Mucosa of rectum (tissue), 2 donors: ENCODE results near the gene TRPM8.
"Not testable (repeated sequence)": the region's sequence is repeated elsewhere in the genome, so short reads cannot be mapped to it uniquely, and the experiment has no call there.

Experiments
- H3K27ac ChIP-seq, 2 donors: one replicate each; pipeline ENCODE4 v1.7.0; 2013; ENCODE audit warnings: inconsistent platforms in 2 of 2, low read depth in 2 of 2, low read length in 2 of 2
- H3K27me3 ChIP-seq, 2 donors: one replicate each; pipeline ENCODE4 v1.7.0; 2013; ENCODE audit warnings: low read length in 2 of 2; ENCODE audit not compliant: control insufficient read depth in 2 of 2, insufficient read depth in 2 of 2
- H3K36me3 ChIP-seq, 2 donors: one replicate each; pipeline ENCODE4 v1.7.0; 2013; ENCODE audit warnings: low read length in 2 of 2; ENCODE audit not compliant: control insufficient read depth in 2 of 2, insufficient read depth in 2 of 2
- H3K4me1 ChIP-seq, 2 donors: one replicate each; pipeline ENCODE4 v1.7.0; 2013; ENCODE audit warnings: low read length in 2 of 2, mild to moderate bottlenecking in 1 of 2; ENCODE audit not compliant: control insufficient read depth in 2 of 2, insufficient read depth in 2 of 2
- H3K4me3 ChIP-seq, 2 donors: one replicate each; pipeline ENCODE4 v1.7.0; 2013; ENCODE audit warnings: low read length in 2 of 2
- H3K9ac ChIP-seq, 2 donors: one replicate each; pipeline ENCODE4 v1.7.0; 2013; ENCODE audit warnings: low read length in 2 of 2, low read depth in 1 of 2, mild to moderate bottlenecking in 1 of 2
- H3K9me3 ChIP-seq, 2 donors: one replicate each; pipeline ENCODE4 v1.7.0; 2013; ENCODE audit warnings: low read length in 2 of 2; ENCODE audit not compliant: control insufficient read depth in 2 of 2
- donor health status: healthy.
- donor health status: Normal muscosa, but diverticular disease.

The TRPM8 gene

DNA sequence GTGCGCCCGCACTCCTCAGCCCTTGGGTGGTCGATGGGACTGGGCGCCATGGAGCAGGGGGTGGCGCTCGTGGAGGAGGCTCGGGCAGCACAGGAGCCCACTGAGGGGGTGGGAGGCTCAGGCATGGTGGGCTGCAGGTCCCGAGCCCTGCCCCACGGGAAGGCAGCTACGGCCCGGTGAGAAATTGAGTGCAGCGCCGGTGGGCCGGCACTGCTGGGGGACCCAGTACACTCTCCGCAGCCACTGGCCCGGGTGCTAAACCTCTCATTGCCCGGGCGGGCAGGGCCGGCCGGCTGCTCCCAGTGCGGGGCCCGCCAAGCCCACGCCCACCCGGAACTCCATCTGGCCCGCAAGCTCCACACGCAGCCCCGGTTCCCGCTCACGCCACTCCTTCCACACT is 55.3 kb downstream of the TRPM8 start:
- not testable (repeated sequence) for H3K9ac ChIP-seq, H3K4me1 ChIP-seq, H3K4me3 ChIP-seq, H3K27ac ChIP-seq, H3K9me3 ChIP-seq, H3K36me3 ChIP-seq, H3K27me3 ChIP-seq

GRCh38 chr2:233972941-233973575 is 55.9 kb downstream of the TRPM8 start:
- Histone ChIP-seq H3K4me1 (no peaks in the 10 kb centered on the region), H3K9me3 (no peaks in the 10 kb centered on the region), H3K36me3 (no peaks in the 10 kb centered on the region), H3K27ac (no peak overlapping the region), H3K4me3 (no peak overlapping the region), H3K27me3 (peaks cover 2% of the 10 kb centered on the region in 2 donors), H3K9ac (no peak overlapping the region)

- H3K4me1 ChIP-seq = no peaks in the 10 kb centered on the region
- no peak overlapping the region for H3K9ac ChIP-seq
- H3K4me3 ChIP-seq = no peak overlapping the region
- peaks cover 2% of the 10 kb centered on the region in 2 donors for H3K27me3 ChIP-seq
- H3K36me3 ChIP-seq = no peaks in the 10 kb centered on the region
- H3K9me3 ChIP-seq = no peaks in the 10 kb centered on the region
- H3K27ac ChIP-seq = no peak overlapping the region
These were observed 56.6 kb downstream of the TRPM8 start for GRCh38 chr2:233973786-233974185.

GRCh38 chr2:233974530-233975071 is 57.4 kb downstream of the TRPM8 start:
- no peaks in the 10 kb centered on the region for H3K36me3 ChIP-seq
- H3K4me3 ChIP-seq = no peak overlapping the region
- no peak overlapping the region for H3K9ac ChIP-seq
- no peaks in the 10 kb centered on the region for H3K4me1 ChIP-seq
- no peak overlapping the region for H3K27ac ChIP-seq
- H3K9me3 ChIP-seq = no peaks in the 10 kb centered on the region
- peaks cover 0 to 2% of the 10 kb centered on the region in 2 donors for H3K27me3 ChIP-seq

- H3K36me3 ChIP-seq = no peaks in the 10 kb centered on the region
- H3K9ac ChIP-seq = no peak overlapping the region
- H3K9me3 ChIP-seq = no peaks in the 10 kb centered on the region
- peaks cover 0 to 2% of the 10 kb centered on the region in 2 donors for H3K27me3 ChIP-seq
- H3K4me3 ChIP-seq = no peak overlapping the region
- no peak overlapping the region for H3K27ac ChIP-seq
- no peaks in the 10 kb centered on the region for H3K4me1 ChIP-seq
These were observed 58.9 kb downstream of the TRPM8 start for GRCh38 chr2:233976087-233976486.

DNA sequence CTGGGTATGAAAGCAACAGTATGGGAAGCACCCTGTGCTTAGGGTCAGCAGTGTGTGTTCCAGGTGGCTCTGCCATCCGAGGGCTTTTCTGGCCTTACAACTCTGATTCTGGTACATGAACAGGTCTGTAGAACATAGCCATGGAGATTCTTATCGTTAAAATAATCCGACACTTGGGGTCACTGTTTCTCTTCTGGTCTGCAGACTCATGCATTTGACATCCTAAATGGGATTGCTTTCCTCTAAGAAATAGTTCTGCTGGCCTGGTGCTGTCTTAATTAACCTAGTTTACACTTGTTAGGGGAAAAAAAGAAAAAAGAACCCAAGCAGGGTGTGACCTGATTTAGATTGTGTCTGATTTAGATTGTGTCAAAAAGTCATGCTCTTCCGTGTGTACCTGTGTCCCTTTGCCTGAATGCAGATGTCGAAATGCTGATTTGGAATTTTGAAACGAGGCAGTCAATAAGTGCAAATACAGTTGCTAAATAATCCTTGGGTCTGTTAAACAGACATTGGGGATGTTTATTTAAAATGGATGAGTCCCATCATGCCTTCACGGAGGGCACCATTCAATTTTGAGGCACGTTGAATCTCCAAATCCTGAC is 59.6 kb downstream of the TRPM8 start:
- Histone ChIP-seq H3K9me3 (no peaks in the 10 kb centered on the region), H3K27me3 (peaks cover 0 to 2% of the 10 kb centered on the region in 2 donors), H3K9ac (no peak overlapping the region), H3K36me3 (no peaks in the 10 kb centered on the region), H3K4me3 (no peak overlapping the region), H3K4me1 (no peaks in the 10 kb centered on the region), H3K27ac (no peak overlapping the region)

GRCh38 chr2:233977296-233977837 is 60.2 kb downstream of the TRPM8 start:
- no peaks in the 10 kb centered on the region for H3K36me3 ChIP-seq
- H3K27me3 ChIP-seq = peaks cover 0 to 2% of the 10 kb centered on the region in 2 donors
- no peaks in the 10 kb centered on the region for H3K4me1 ChIP-seq
- H3K9me3 ChIP-seq = no peaks in the 10 kb centered on the region
- H3K4me3 ChIP-seq = no peak overlapping the region
- H3K9ac ChIP-seq = no peak overlapping the region
- H3K27ac ChIP-seq = no peak overlapping the region

- Histone ChIP-seq H3K9ac (no peak overlapping the region), H3K27ac (no peak overlapping the region)
These were observed 62.6 kb downstream of the TRPM8 start for GRCh38 chr2:233979748-233980147.

GRCh38 chr2:233980955-233981561 is 63.9 kb downstream of the TRPM8 start:
- no peaks in the 10 kb centered on the region for H3K36me3 ChIP-seq
- no peak overlapping the region for H3K27ac ChIP-seq
- H3K27me3 ChIP-seq = peaks cover 0 to 1% of the 10 kb centered on the region in 2 donors
- H3K9me3 ChIP-seq = no peaks in the 10 kb centered on the region
- H3K4me1 ChIP-seq = no peaks in the 10 kb centered on the region
- no peak overlapping the region for H3K4me3 ChIP-seq
- H3K9ac ChIP-seq = no peak overlapping the region

More at GRCh38 chr2:233979748-233980147, 62.6 kb downstream of the TRPM8 start:
- Histone ChIP-seq H3K4me1 (no peaks in the 10 kb centered on the region), H3K36me3 (no peaks in the 10 kb centered on the region), H3K27me3 (peaks cover 0 to 2% of the 10 kb centered on the region in 2 donors), H3K9me3 (no peaks in the 10 kb centered on the region), H3K4me3 (no peak overlapping the region)
